Esophagus muscularis mucosa (tissue), 4 donors: Measurements from ENCODE around the gene SRMS. TPM values are rescaled to one million over a fixed set of nuclear protein-coding genes. Genes with fewer than 3 reads are reported as not detected.

Source experiments
- DNase-seq: peaks from one replicate; pipeline ENCODE4 v3.0.0-alpha.2; 2017; ENCODE audit errors: extremely low spot score
- H3K27ac ChIP-seq, 4 donors: fragments of 200-600 bp; sonication (generic); replicated peaks in 1 of 4; 1 replicate in 3 of 4; 2 replicates in 1 of 4; pipeline ENCODE4 v1.5.1; 2016 to 2019; ENCODE audit warnings: mild to moderate bottlenecking in 1 of 4
- H3K27me3 ChIP-seq, 4 donors: fragments of 200-600 bp; sonication (generic); one replicate each; pipeline versions ENCODE4 v1.5.1 to v1.6.0; 2016 to 2019
- H3K36me3 ChIP-seq, 4 donors: fragments of 200-600 bp; sonication (generic); one replicate each; pipeline ENCODE4 v1.5.1; 2016 to 2019
- H3K4me1 ChIP-seq, 4 donors: fragments of 200-600 bp; sonication (generic); one replicate each; pipeline ENCODE4 v1.5.1; 2016 to 2019
- H3K4me3 ChIP-seq, 4 donors: fragments of 200-600 bp; sonication (generic); 1 replicate in 2 of 4; 2 replicates in 2 of 4; pipeline ENCODE4 v1.5.1; 2016 to 2019; ENCODE audit warnings: mild to moderate bottlenecking in 4 of 4, moderate library complexity in 1 of 4
- H3K9me3 ChIP-seq, 4 donors: fragments of 200-600 bp; sonication (generic); 1 replicate in 3 of 4; 2 replicates in 1 of 4; pipeline ENCODE4 v1.5.1; 2016 to 2019
- CTCF ChIP-seq, 3 experiments: fragments of 200-600 bp in 2 of 3; fragments of 450-650 bp in 1 of 3; sonication (generic) in 2 of 3; IDR thresholded peaks; one replicate each; pipeline ENCODE4 v1.5.1; 2017 to 2019; ENCODE audit warnings: antibody characterized with exemption in 3 of 3, mild to moderate bottlenecking in 2 of 3, moderate library complexity in 1 of 3
- EP300 ChIP-seq: sonication (generic); formaldehyde crosslinking; IDR thresholded peaks from one replicate; pipeline ENCODE4 v1.6.1; 2017; ENCODE audit warnings: antibody characterized with exemption
- POLR2A ChIP-seq: fragments of 450-650 bp; IDR thresholded peaks from one replicate; pipeline ENCODE4 v1.6.1; 2017; ENCODE audit warnings: antibody characterized with exemption, moderate library complexity, mild to moderate bottlenecking, low read depth
- POLR2AphosphoS5 ChIP-seq, 2 donors: sonication (generic); formaldehyde crosslinking; IDR thresholded peaks; one replicate each; pipeline ENCODE4 v1.6.1; 2017; ENCODE audit warnings: antibody characterized with exemption in 2 of 2
- WGBS: methylation state at CpG from one replicate; pipeline ENCODE4 v1.1.5; 2018; 5-methylcytosine and 5-hydroxymethylcytosine counted together
- intact Hi-C: fragments of 100-400 bp; cut with DNase I; formaldehyde crosslinking; loops from one replicate; pipeline ENCODE4 v1.15.1; 2023
- total RNA-seq, 4 donors: library from RNA; depleted of rRNA; stranded (reverse); fragments of >200 nt; gene quantifications; one replicate each; pipeline versions ENCODE4 v1.1.0 to v1.2.1, GENCODE V29; 2016

SRMS gene
- total RNA-seq, 4 donors from 2014 or later: not detected

GRCh38 chr20:63548542-63548941 lies 993 bp upstream of the SRMS start:
- peaks cover 0 to 83% (median 20%) of the 10 kb centered on the region in 4 donors for H3K27me3 ChIP-seq

GRCh38 chr20:63546956-63547724 lies 409 bp downstream of the SRMS start:
- TF ChIP-seq EP300: no peak
- no peak for TF ChIP-seq POLR2A
- TF ChIP-seq POLR2AphosphoS5 (IDR thresholded peaks at IDR 0.05): no peak
- TF ChIP-seq CTCF (IDR thresholded peaks at IDR 0.05): no peak
- 58% methylated on average over 34 of the region's 58 CpGs for WGBS
- H3K4me3 ChIP-seq: no peak overlapping the region
- no peak for DNase-seq
- H3K27ac ChIP-seq: no peak overlapping the region
- intact Hi-C loops: no loop called here
- H3K27me3 ChIP-seq: peaks cover 0 to 69% (median 15%) of the 10 kb centered on the region in 4 donors
- no peaks in the 10 kb centered on the region for H3K9me3 ChIP-seq
- H3K4me1 ChIP-seq: peaks cover 0 to 6% (median 0%) of the 10 kb centered on the region in 4 donors
- H3K36me3 ChIP-seq: no peaks in the 10 kb centered on the region

More at GRCh38 chr20:63548542-63548941, 993 bp upstream of the SRMS start:
- 31% methylated on average over 10 of the region's 11 CpGs for WGBS
- H3K4me1 ChIP-seq: peaks cover 1 to 14% (median 11%) of the 10 kb centered on the region in 4 donors
- intact Hi-C loops: no loop called here
- H3K36me3 ChIP-seq: no peaks in the 10 kb centered on the region
- no peaks in the 10 kb centered on the region for H3K9me3 ChIP-seq
- no peak for DNase-seq
- no peak overlapping the region for H3K27ac ChIP-seq
- H3K4me3 ChIP-seq: no peak overlapping the region
- no peak for TF ChIP-seq POLR2AphosphoS5 (IDR thresholded peaks at IDR 0.05)

GRCh38 chr20:63546256-63546955 lies 1.1 kb downstream of the SRMS start:
- no peak for TF ChIP-seq POLR2AphosphoS5 (IDR thresholded peaks at IDR 0.05)
- Histone ChIP-seq H3K36me3 (no peaks in the 10 kb centered on the region), H3K27ac (no peak overlapping the region), H3K4me1 (peaks cover 0 to 6% (median 0%) of the 10 kb centered on the region in 4 donors), H3K4me3 (no peak overlapping the region), H3K9me3 (no peaks in the 10 kb centered on the region), H3K27me3 (peaks cover 0 to 68% (median 15%) of the 10 kb centered on the region in 4 donors)
- intact Hi-C loops: no loop called here
- no peak for DNase-seq
- WGBS: 73% methylated on average over 17 of the region's 20 CpGs

- Histone ChIP-seq H3K9me3 (no peaks in the 10 kb centered on the region), H3K4me1 (peaks cover 0 to 6% (median 0%) of the 10 kb centered on the region in 4 donors), H3K4me3 (no peak overlapping the region), H3K36me3 (no peaks in the 10 kb centered on the region), H3K27me3 (peaks cover 0 to 63% (median 15%) of the 10 kb centered on the region in 4 donors), H3K27ac (no peak overlapping the region)
- no peak for DNase-seq
- intact Hi-C loops: no loop called here
- WGBS: no CpG with 5 or more reads among the region's 6 CpGs
- TF ChIP-seq EP300 (no peak), POLR2A (no peak), POLR2AphosphoS5 (IDR thresholded peaks at IDR 0.05) (no peak), CTCF (IDR thresholded peaks at IDR 0.05) (no peak)
These were observed 1.7 kb downstream of the SRMS start for GRCh38 chr20:63545814-63546213.

- DNase-seq: no peak
- H3K36me3 ChIP-seq: no peaks in the 10 kb centered on the region
- peaks cover 0 to 6% (median 0%) of the 10 kb centered on the region in 4 donors for H3K4me1 ChIP-seq
- TF ChIP-seq CTCF (IDR thresholded peaks at IDR 0.05): no peak
- no peak for TF ChIP-seq POLR2AphosphoS5 (IDR thresholded peaks at IDR 0.05)
- TF ChIP-seq POLR2A: no peak
- no peak for TF ChIP-seq EP300
- H3K27me3 ChIP-seq: peaks cover 0 to 58% (median 15%) of the 10 kb centered on the region in 4 donors
- 82% methylated on average over 16 of the region's 19 CpGs for WGBS
- intact Hi-C loops: no loop called here
- no peak overlapping the region for H3K4me3 ChIP-seq
- no peaks in the 10 kb centered on the region for H3K9me3 ChIP-seq
- H3K27ac ChIP-seq: no peak overlapping the region
These were observed 2.5 kb downstream of the SRMS start for GRCh38 chr20:63544958-63545516.
